Measurements from ENCODE around the gene KCNQ1. TPM values are rescaled to one million over a fixed set of nuclear protein-coding genes. Genes with fewer than 3 reads are reported as not detected.

KCNQ1 gene
- total RNA-seq, 1 experiment from 2014 or later, result not detected

DNA sequence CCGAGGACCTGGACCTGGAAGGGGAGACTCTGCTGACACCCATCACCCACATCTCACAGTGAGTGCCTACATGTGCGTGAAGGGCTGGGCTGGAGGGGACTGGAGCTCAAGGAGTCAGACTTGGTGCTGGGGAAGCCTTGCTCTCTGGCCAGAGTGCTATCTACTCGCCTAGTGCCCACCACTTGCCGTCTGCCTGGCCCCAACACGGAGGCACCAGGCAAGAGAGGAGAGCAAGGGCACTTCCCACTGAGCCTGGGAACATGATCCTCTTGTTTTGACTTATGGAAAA, 217.2 kb downstream of the KCNQ1 start:
- CTCF ChIA-PET, result no interaction called here
- no peak overlapping the region for H3K4me3 Mint-ChIP-seq (ENCODE audit: unreplicated experiment)
- H3K27me3 Mint-ChIP-seq (ENCODE audit: insufficient read depth, unreplicated experiment), result no peaks in the 10 kb centered on the region
- peaks cover 7% of the 10 kb centered on the region for H3K9me3 Mint-ChIP-seq (ENCODE audit: unreplicated experiment)
- no peak overlapping the region for H3K27ac Mint-ChIP-seq (ENCODE audit: low read depth, unreplicated experiment)
- intact Hi-C loops (cut with micrococcal nuclease), result no loop called here
- no TSS peak for BruUV-seq (replicated peaks)
- TF ChIP-seq, protein P1, sequence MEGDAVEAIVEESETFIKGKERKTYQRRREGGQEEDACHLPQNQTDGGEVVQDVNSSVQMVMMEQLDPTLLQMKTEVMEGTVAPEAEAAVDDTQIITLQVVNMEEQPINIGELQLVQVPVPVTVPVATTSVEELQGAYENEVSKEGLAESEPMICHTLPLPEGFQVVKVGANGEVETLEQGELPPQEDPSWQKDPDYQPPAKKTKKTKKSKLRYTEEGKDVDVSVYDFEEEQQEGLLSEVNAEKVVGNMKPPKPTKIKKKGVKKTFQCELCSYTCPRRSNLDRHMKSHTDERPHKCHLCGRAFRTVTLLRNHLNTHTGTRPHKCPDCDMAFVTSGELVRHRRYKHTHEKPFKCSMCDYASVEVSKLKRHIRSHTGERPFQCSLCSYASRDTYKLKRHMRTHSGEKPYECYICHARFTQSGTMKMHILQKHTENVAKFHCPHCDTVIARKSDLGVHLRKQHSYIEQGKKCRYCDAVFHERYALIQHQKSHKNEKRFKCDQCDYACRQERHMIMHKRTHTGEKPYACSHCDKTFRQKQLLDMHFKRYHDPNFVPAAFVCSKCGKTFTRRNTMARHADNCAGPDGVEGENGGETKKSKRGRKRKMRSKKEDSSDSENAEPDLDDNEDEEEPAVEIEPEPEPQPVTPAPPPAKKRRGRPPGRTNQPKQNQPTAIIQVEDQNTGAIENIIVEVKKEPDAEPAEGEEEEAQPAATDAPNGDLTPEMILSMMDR (IDR thresholded peaks at IDR 0.05; ENCODE audit: unreplicated experiment), result no peak
- no peak for DNase-seq (ENCODE audit: unreplicated experiment)
- H3K4me1 Mint-ChIP-seq (ENCODE audit: insufficient read depth, unreplicated experiment), result no peaks in the 10 kb centered on the region
- H3K36me3 Mint-ChIP-seq (ENCODE audit: insufficient read depth, unreplicated experiment), result no peaks in the 10 kb centered on the region
- POLR2A ChIA-PET, result no interaction called here

DNA sequence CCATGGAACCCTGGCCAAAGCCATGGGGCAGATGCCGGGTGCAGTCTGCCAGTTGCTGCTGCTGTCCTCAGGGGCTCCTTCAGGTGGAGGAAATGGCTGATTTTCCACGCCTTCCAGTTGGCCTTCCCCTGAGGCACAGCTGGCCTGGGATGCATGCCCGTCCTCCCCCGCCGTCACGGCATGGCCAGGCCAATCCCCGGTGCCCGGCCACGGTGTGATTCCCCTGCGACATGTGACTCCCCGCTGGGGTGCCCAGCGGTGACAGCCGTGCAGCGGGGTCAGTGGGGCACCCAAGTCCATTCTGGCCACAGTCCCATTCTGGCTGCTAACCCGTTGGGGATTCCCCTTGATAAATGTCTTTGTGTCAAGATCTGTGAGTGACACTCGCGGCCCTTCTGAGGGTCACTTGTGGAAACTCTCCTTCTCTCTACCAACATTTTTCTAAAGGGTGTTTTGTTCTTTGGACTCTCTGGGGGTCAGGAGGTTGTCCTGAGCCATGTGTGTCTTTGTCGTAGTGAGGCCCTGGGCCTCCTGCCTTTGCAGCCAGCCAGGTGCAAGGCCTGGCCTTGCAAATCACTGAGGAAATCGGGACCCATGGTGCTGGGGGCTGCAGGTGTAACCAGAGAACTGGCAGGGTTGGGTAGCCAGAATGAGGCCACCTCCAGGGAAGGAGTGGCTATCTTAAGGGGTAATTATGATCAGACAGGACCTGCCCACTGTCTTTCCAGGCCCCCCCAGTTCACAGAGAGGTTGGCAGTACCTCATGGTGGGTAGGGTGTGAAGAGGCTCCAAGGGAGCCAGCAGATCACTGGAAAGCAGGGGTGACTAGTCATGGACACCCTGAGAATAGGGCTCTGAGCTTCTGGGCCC, 217.9 kb downstream of the KCNQ1 start:
- BruUV-seq (replicated peaks), result no TSS peak
- H3K9me3 Mint-ChIP-seq (ENCODE audit: unreplicated experiment), result peaks cover 7% of the 10 kb centered on the region

DNA sequence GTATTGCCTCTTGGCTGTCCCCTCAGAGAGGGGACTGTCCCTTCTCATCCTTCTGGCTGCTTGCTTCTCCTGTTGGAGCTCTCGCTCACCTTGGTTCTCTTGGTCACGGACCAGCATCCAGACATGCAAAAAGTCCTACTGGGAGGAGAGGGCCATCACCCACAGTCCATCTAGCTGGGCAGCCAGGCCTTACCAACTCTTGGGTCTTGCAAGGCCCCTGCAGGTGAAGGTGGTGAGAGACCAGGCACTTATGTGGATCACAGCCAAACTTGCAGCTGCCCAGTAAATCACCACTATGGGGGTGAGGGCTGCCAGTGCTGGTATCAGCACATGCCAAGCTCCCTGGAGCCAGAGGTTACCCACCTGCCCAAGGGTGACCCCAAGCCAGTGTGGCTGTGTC, 218.7 kb downstream of the KCNQ1 start:
- Mint-ChIP-seq H3K36me3 (ENCODE audit: insufficient read depth, unreplicated experiment) (no peaks in the 10 kb centered on the region), H3K9me3 (ENCODE audit: unreplicated experiment) (peaks cover 7% of the 10 kb centered on the region), H3K27ac (ENCODE audit: low read depth, unreplicated experiment) (no peak overlapping the region), H3K4me1 (ENCODE audit: insufficient read depth, unreplicated experiment) (no peaks in the 10 kb centered on the region), H3K4me3 (ENCODE audit: unreplicated experiment) (no peak overlapping the region), H3K27me3 (ENCODE audit: insufficient read depth, unreplicated experiment) (no peaks in the 10 kb centered on the region)
- intact Hi-C loops (cut with micrococcal nuclease), result no loop called here
- CTCF ChIA-PET, result no interaction called here
- TF ChIP-seq, protein P1 (IDR thresholded peaks at IDR 0.05; ENCODE audit: unreplicated experiment), result no peak
- no TSS peak for BruUV-seq (replicated peaks)
- POLR2A ChIA-PET, result no interaction called here
- DNase-seq (ENCODE audit: unreplicated experiment), result no peak

More for the DNA sequence above, 217.9 kb downstream of the KCNQ1 start:
- H3K36me3 Mint-ChIP-seq (ENCODE audit: insufficient read depth, unreplicated experiment), result no peaks in the 10 kb centered on the region
- CTCF ChIA-PET, result no interaction called here
- no peaks in the 10 kb centered on the region for H3K27me3 Mint-ChIP-seq (ENCODE audit: insufficient read depth, unreplicated experiment)
- TF ChIP-seq, protein P1 (IDR thresholded peaks at IDR 0.05; ENCODE audit: unreplicated experiment), result no peak
- intact Hi-C loops (cut with micrococcal nuclease), result no loop called here
- POLR2A ChIA-PET, result no interaction called here
- no peaks in the 10 kb centered on the region for H3K4me1 Mint-ChIP-seq (ENCODE audit: insufficient read depth, unreplicated experiment)
- no peak overlapping the region for H3K4me3 Mint-ChIP-seq (ENCODE audit: unreplicated experiment)
- DNase-seq (ENCODE audit: unreplicated experiment), result no peak
- no peak overlapping the region for H3K27ac Mint-ChIP-seq (ENCODE audit: low read depth, unreplicated experiment)

DNA sequence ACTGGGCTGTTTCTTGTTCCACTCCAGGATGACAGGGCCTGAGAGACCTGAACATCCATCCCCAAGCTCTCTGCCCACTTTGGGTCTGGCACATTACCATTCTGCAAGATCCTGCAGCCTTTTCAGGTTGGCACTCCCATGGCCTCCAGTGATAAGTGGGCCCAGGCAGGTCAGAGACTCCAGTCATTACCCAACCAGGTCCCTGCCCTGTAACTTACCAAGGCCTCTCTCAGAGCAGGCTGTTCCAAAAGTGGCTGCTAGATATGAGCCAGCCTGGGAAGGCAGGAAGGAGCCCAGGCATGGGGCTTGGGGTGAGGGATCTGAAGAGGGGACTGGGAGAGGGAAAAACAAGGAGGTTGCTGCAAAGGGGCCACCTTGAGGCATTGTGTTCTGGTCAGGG, 219.1 kb downstream of the KCNQ1 start:
- no peak overlapping the region for H3K27ac Mint-ChIP-seq (ENCODE audit: low read depth, unreplicated experiment)
- TF ChIP-seq, protein P1 (IDR thresholded peaks at IDR 0.05; ENCODE audit: unreplicated experiment), result no peak
- BruUV-seq (replicated peaks), result no TSS peak
- H3K36me3 Mint-ChIP-seq (ENCODE audit: insufficient read depth, unreplicated experiment), result no peaks in the 10 kb centered on the region
- no peak for DNase-seq (ENCODE audit: unreplicated experiment)
- no peaks in the 10 kb centered on the region for H3K4me1 Mint-ChIP-seq (ENCODE audit: insufficient read depth, unreplicated experiment)
- ChIA-PET CTCF (no interaction called here), POLR2A (interaction anchor here (0.6 kb wide), 1 partner anchor 30 kb away, joined by 3 read pairs; no protein-coding TSS in a partner anchor)
- no peaks in the 10 kb centered on the region for H3K27me3 Mint-ChIP-seq (ENCODE audit: insufficient read depth, unreplicated experiment)
- peaks cover 3% of the 10 kb centered on the region for H3K9me3 Mint-ChIP-seq (ENCODE audit: unreplicated experiment)
- H3K4me3 Mint-ChIP-seq (ENCODE audit: unreplicated experiment), result no peak overlapping the region
- intact Hi-C loops (cut with micrococcal nuclease), result no loop called here

Data from MCF 10A (cell line).